ENCODE data around the gene SLMAP. TPM values are rescaled to one million over a fixed set of nuclear protein-coding genes. Genes with fewer than 3 reads are reported as not detected.

SLMAP gene
- total and polyA plus RNA-seq, 2 of the 13 experiments (the other 11 are each of a cell fraction or from before 2014, with no cell fraction given), result 24.0 to 48.3 TPM

GRCh38 chr3:57946970-57947381 lies 190.9 kb downstream of the SLMAP start (continued):
- no peak for TF ChIP-seq ZNF318 (CRISPR knock-in tag; IDR thresholded peaks at IDR 0.05)
- peak; percentile 50 for TF ChIP-seq NCOA2 (CRISPR knock-in tag; IDR thresholded peaks at IDR 0.05)
- TF ChIP-seq KDM3A (CRISPR knock-in tag; IDR thresholded peaks at IDR 0.05; ENCODE audit: low read depth), result no peak
- TF ChIP-seq ZSCAN5A (CRISPR knock-in tag; IDR thresholded peaks at IDR 0.05; ENCODE audit: borderline replicate concordance), result no peak
- no peak for TF ChIP-seq ZNF703 (CRISPR knock-in tag; IDR thresholded peaks at IDR 0.05; ENCODE audit: borderline replicate concordance)
- TF ChIP-seq CREB3 (CRISPR knock-in tag; IDR thresholded peaks at IDR 0.05), result no peak
- TF ChIP-seq ZNF546 (CRISPR knock-in tag; conservative IDR thresholded peaks at IDR 0.05), result no peak
- no peak for TF ChIP-seq ZNF362 (CRISPR knock-in tag; IDR thresholded peaks at IDR 0.05; ENCODE audit: borderline replicate concordance)
- no peak for TF ChIP-seq ADNP (CRISPR knock-in tag; IDR thresholded peaks at IDR 0.05)
- TF ChIP-seq ZNF652 (CRISPR knock-in tag; IDR thresholded peaks at IDR 0.05; ENCODE audit: borderline replicate concordance, low read depth), result peak; percentile 89
- TF ChIP-seq SOX13 (IDR thresholded peaks at IDR 0.05), result no peak
- TF ChIP-seq SOX13 (CRISPR knock-in tag; conservative IDR thresholded peaks at IDR 0.05 in 1 of 2, IDR thresholded peaks at IDR 0.05 in 1 of 2), result peak in 1 of 2 experiments; percentile 29; a peak in 1 of 4 replicates
- no peak for TF ChIP-seq CAMTA2 (CRISPR knock-in tag; IDR thresholded peaks at IDR 0.05; ENCODE audit: borderline replicate concordance)
- no peak for TF ChIP-seq ZNF510 (CRISPR knock-in tag; IDR thresholded peaks at IDR 0.05; ENCODE audit: low read depth)
- TF ChIP-seq SMARCC2 (IDR thresholded peaks at IDR 0.05), result no peak
- no peak for TF ChIP-seq POLR2AphosphoS2 (IDR thresholded peaks at IDR 0.05; ENCODE audit: low read depth, low read length)
- no peak for TF ChIP-seq HBP1 (CRISPR knock-in tag; IDR thresholded peaks at IDR 0.05; ENCODE audit: low read depth)
- no peak for TF ChIP-seq ZNF253 (CRISPR knock-in tag; IDR thresholded peaks at IDR 0.05; ENCODE audit: borderline replicate concordance)
